Panc1 (cell line): Measurements from ENCODE around the gene HOXA4. TPM values are rescaled to one million over a fixed set of nuclear protein-coding genes. Genes with fewer than 3 reads are reported as not detected.

ENCODE experiments used
- ATAC-seq: fragments of 200-7000 bp; cut with Tn5 transposase; 2 replicates; pipeline ENCODE4 v1.9.1; 2020; ENCODE audit warnings: mild to moderate bottlenecking, moderate library complexity
- BruUV-seq: library from RNA; stranded (reverse); fragments of 400-500 nt; replicated peaks from 2 replicates; lab custom pipeline; 2021; lab: Mats Ljungman, UMichigan
- CTCF ChIA-PET: fragments of 300-600 bp; sonication (Branson Sonifier 250); formaldehyde crosslinking; loops from one replicate; lab custom pipeline; 2022; ENCODE audit warnings: antibody characterized with exemption; lab: Charles Lee
- POLR2A ChIA-PET: fragments of 300-600 bp; sonication (Branson Sonifier 250); formaldehyde crosslinking; loops from one replicate; lab custom pipeline; 2022; ENCODE audit warnings: antibody characterized with exemption; lab: Charles Lee
- DNase-seq: peaks from one replicate; pipeline ENCODE4 v3.0.0-alpha.2; 2010; ENCODE audit warnings: low read depth, low spot score
- H3K27ac ChIP-seq: 2 replicates; pipeline ENCODE4 v1.5.1; 2011; ENCODE audit warnings: mild to moderate bottlenecking, low read length, inconsistent platforms
- H3K27me3 ChIP-seq: fragments of 200-500 bp; sonication (Bioruptor generic); 2 replicates; pipeline ENCODE4 v1.6.0; 2014; ENCODE audit warnings: low read length, inconsistent platforms; ENCODE audit not compliant: control insufficient read depth, insufficient read depth
- H3K36me3 ChIP-seq: fragments of 200-500 bp; sonication (Bioruptor generic); 2 replicates; pipeline ENCODE4 v1.5.1; 2014; ENCODE audit warnings: inconsistent platforms, mild to moderate bottlenecking, low read length, moderate library complexity; ENCODE audit not compliant: control insufficient read depth, insufficient read depth
- H3K4me1 ChIP-seq: 2 replicates; pipeline ENCODE4 v1.5.1; 2011; ENCODE audit warnings: inconsistent platforms, mild to moderate bottlenecking, low read length, moderate library complexity; ENCODE audit not compliant: control insufficient read depth, insufficient read depth
- H3K4me3 ChIP-seq, 2 experiments: 2 replicates each; pipeline ENCODE4 v1.5.1; 2011 to 2012; ENCODE audit warnings: low read depth in 2 of 2, low read length in 2 of 2, mild to moderate bottlenecking in 2 of 2, inconsistent platforms in 1 of 2, moderate library complexity in 1 of 2
- H3K9me3 ChIP-seq: fragments of 200-500 bp; sonication (Bioruptor generic); 2 replicates; pipeline ENCODE4 v1.5.1; 2014; ENCODE audit warnings: low read depth, mild to moderate bottlenecking, inconsistent platforms, low read length, moderate library complexity; ENCODE audit not compliant: control insufficient read depth, insufficient read depth
- CTCF ChIP-seq: fragments of 450-650 bp; IDR thresholded peaks from 2 replicates; pipeline ENCODE4 v1.5.1; 2017; ENCODE audit warnings: mild to moderate bottlenecking
- POLR2AphosphoS5 ChIP-seq: IDR thresholded peaks from 2 replicates; pipeline ENCODE4 v1.6.1; 2012; ENCODE audit warnings: mild to moderate bottlenecking, low read depth, low read length, moderate library complexity
- REST ChIP-seq, 2 experiments: IDR thresholded peaks; 2 replicates each; pipeline ENCODE4 v1.6.1; 2011 to 2012; ENCODE audit warnings: low read depth in 2 of 2, control low read depth in 1 of 2, low read length in 1 of 2, mild to moderate bottlenecking in 1 of 2, moderate library complexity in 1 of 2; ENCODE audit not compliant: insufficient read depth in 1 of 2
- SIN3A ChIP-seq: IDR thresholded peaks from 2 replicates; pipeline ENCODE4 v1.6.1; 2012; ENCODE audit warnings: low read depth, mild to moderate bottlenecking, low read length, moderate library complexity, borderline replicate concordance; ENCODE audit not compliant: insufficient read depth
- TCF7L2 ChIP-seq: IDR thresholded peaks from 2 replicates; pipeline ENCODE4 v1.6.1; 2011; ENCODE audit warnings: mild to moderate bottlenecking, low read depth, low read length, inconsistent platforms
- in situ Hi-C: cut with HindIII; loops from 2 replicates; pipeline ENCODE4 v1.10.0; 2016; ENCODE audit warnings: low sequenced_read_pairs, low pct_unique_long_range_greater_than_20kb
- intact Hi-C: fragments of 100-400 bp; cut with micrococcal nuclease; formaldehyde crosslinking; loops from one replicate; pipeline ENCODE4 v1.10.0; 2022; ENCODE audit not compliant: unreplicated experiment
- total RNA-seq: library from RNA; stranded (reverse); gene quantifications from one replicate; pipeline ENCODE4 v1.2.1, GENCODE V29; 2021; ENCODE audit not compliant: unreplicated experiment

HOXA4 gene
- total RNA-seq, 1 experiment from 2014 or later: 0.39 TPM

GRCh38 chr7:27129729-27130539 lies 623 bp downstream of the HOXA4 start:
- POLR2A ChIA-PET: no interaction called here
- no peak overlapping the region; the same call in 1 of the 2 replicates for H3K27ac ChIP-seq
- in situ Hi-C loops (no loop called here), intact Hi-C loops (no loop called here)
- no peaks in the 10 kb centered on the region for H3K27me3 ChIP-seq
- no peak for TF ChIP-seq SIN3A
- no peak for TF ChIP-seq POLR2AphosphoS5
- TF ChIP-seq TCF7L2: no peak
- TF ChIP-seq CTCF: no peak
- no peak for TF ChIP-seq REST (IDR thresholded peaks at IDR 0.05; ENCODE audit: insufficient read depth in 1 of 2, low read depth in 2 of 2, low read length in 1 of 2)
- no peak for DNase-seq
- no peaks in the 10 kb centered on the region for H3K36me3 ChIP-seq
- H3K9me3 ChIP-seq: no peaks in the 10 kb centered on the region
- peaks cover 74% of the 10 kb centered on the region for H3K4me1 ChIP-seq
- CTCF ChIA-PET: no interaction called here
- no peak overlapping the region for H3K4me3 ChIP-seq
- BruUV-seq: no TSS peak
- no peak for ATAC-seq

- in situ Hi-C loops (no loop called here), intact Hi-C loops (no loop called here)
- H3K4me3 ChIP-seq: no peak overlapping the region
- no peaks in the 10 kb centered on the region for H3K9me3 ChIP-seq
- CTCF ChIA-PET: no interaction called here
- ATAC-seq (no peak), DNase-seq (no peak)
- peak overlapping the region; percentile 99; the same call in 1 of the 2 replicates for H3K27ac ChIP-seq
- no peak for TF ChIP-seq REST (IDR thresholded peaks at IDR 0.05; ENCODE audit: insufficient read depth in 1 of 2, low read depth in 2 of 2, low read length in 1 of 2)
- no peak for TF ChIP-seq CTCF
- no peak for TF ChIP-seq TCF7L2
- TF ChIP-seq SIN3A: no peak
- no peak for TF ChIP-seq POLR2AphosphoS5
- BruUV-seq: no TSS peak
- H3K4me1 ChIP-seq: peaks cover 71% of the 10 kb centered on the region
- no peaks in the 10 kb centered on the region for H3K36me3 ChIP-seq
- no peaks in the 10 kb centered on the region for H3K27me3 ChIP-seq
- POLR2A ChIA-PET: no interaction called here
Observed at GRCh38 chr7:27128776-27129728, 1.5 kb downstream of the HOXA4 start.
